HepG2 (cell line): ENCODE data around the gene MME. TPM values are rescaled to one million over a fixed set of nuclear protein-coding genes. Genes with fewer than 3 reads are reported as not detected.

Source experiments
- ATAC-seq: fragments of 200-7000 bp; cut with Tn5 transposase; 3 replicates; pipeline ENCODE4 v1.9.1; 2020; ENCODE audit warnings: mild to moderate bottlenecking, moderate library complexity
- BruUV-seq: library from RNA; stranded (reverse); fragments of 400-500 nt; replicated peaks from 2 replicates; lab custom pipeline; 2021; lab: Mats Ljungman, UMichigan
- CTCF ChIA-PET: fragments of 300-600 bp; formaldehyde crosslinking; extraction: SDS; loops from one replicate; lab custom pipeline; 2021; ENCODE audit warnings: low total read pairs, inconsistent platforms, low intra/inter-chr PET ratio; lab: Yijun Ruan, JAX
- POLR2A ChIA-PET: fragments of 350-600 bp; sonication (Branson Sonifier 250); formaldehyde crosslinking; loops from one replicate; lab custom pipeline; 2020; ENCODE audit warnings: antibody characterized with exemption, inconsistent platforms; lab: Yijun Ruan, JAX
- DNase-seq: peaks from one replicate; pipeline ENCODE4 v3.0.0-alpha.2; 2015; ENCODE audit warnings: low spot score
- FAIRE-seq: peaks from 3 replicates; lab custom pipeline; 2011; peaks lifted over from hg19 to GRCh38; lab: Jason Lieb, UNC
- H2AFZ ChIP-seq: one replicate; pipeline ENCODE4 v1.6.1; 2011; ENCODE audit warnings: low read length, inconsistent platforms
- H3K27ac ChIP-seq: fragments of 300-600 bp; 3 replicates; pipeline ENCODE4 v1.8.0; 2011; ENCODE audit warnings: mixed run types, mild to moderate bottlenecking, mixed read lengths, low read length, inconsistent platforms; ENCODE audit not compliant: insufficient read depth; ENCODE audit errors: extremely low read length
- H3K27me3 ChIP-seq, 2 experiments: fragments of 200-600 bp in 1 of 2; 2 replicates in 1 of 2; 3 replicates in 1 of 2; pipeline versions ENCODE4 v1.6.0 to v1.8.0; 2011; ENCODE audit warnings: low read length in 2 of 2, mild to moderate bottlenecking in 2 of 2, moderate library complexity in 2 of 2, inconsistent platforms in 1 of 2; ENCODE audit not compliant: insufficient read depth in 2 of 2, control insufficient read depth in 1 of 2
- H3K36me3 ChIP-seq, 2 experiments: fragments of 200-600 bp in 1 of 2; replicated peaks in 1 of 2; 2 replicates in 1 of 2; 3 replicates in 1 of 2; pipeline versions ENCODE4 v1.5.1 to v1.8.0; 2011; ENCODE audit warnings: low read length in 2 of 2, inconsistent platforms in 1 of 2; ENCODE audit not compliant: insufficient read depth in 2 of 2, control insufficient read depth in 1 of 2
- H3K4me1 ChIP-seq: 2 replicates; pipeline ENCODE4 v1.5.1; 2012; ENCODE audit warnings: low read length, inconsistent platforms; ENCODE audit not compliant: insufficient read depth
- H3K4me2 ChIP-seq: 2 replicates; pipeline ENCODE4 v1.6.0; 2011; ENCODE audit warnings: low read depth, low read length, inconsistent platforms
- H3K4me3 ChIP-seq, 3 experiments: fragments of 200-600 bp in 1 of 3; sonication (generic), shearing (Covaris generic) in 1 of 3; replicated peaks in 1 of 3; 2 replicates each; pipeline ENCODE4 v1.5.1; 2011 to 2016; ENCODE audit warnings: low read length in 3 of 3, inconsistent platforms in 2 of 3, low read depth in 2 of 3, mild to moderate bottlenecking in 2 of 3, control low read depth in 1 of 3, mixed read lengths in 1 of 3; ENCODE audit not compliant: insufficient read depth in 1 of 3
- H3K79me2 ChIP-seq: one replicate; pipeline ENCODE4 v1.6.1; 2011; ENCODE audit warnings: low read length, inconsistent platforms; ENCODE audit not compliant: insufficient read depth
- H3K9ac ChIP-seq: 2 replicates; pipeline ENCODE4 v1.6.0; 2011; ENCODE audit warnings: mild to moderate bottlenecking, low read depth, low read length, inconsistent platforms; ENCODE audit not compliant: insufficient read depth
- H3K9me3 ChIP-seq: 2 replicates; pipeline ENCODE4 v1.5.1; 2012; ENCODE audit warnings: mild to moderate bottlenecking, low read length
- H4K20me1 ChIP-seq: 2 replicates; pipeline ENCODE4 v1.6.0; 2011; ENCODE audit warnings: inconsistent platforms, mild to moderate bottlenecking, low read length, moderate library complexity; ENCODE audit not compliant: insufficient read depth
- FOXM1 ChIP-seq: sonication (generic); formaldehyde crosslinking; IDR thresholded peaks from 2 replicates; pipeline ENCODE4 v1.5.0; 2020; ENCODE audit warnings: missing genetic modification reagents
- NFAT5 ChIP-seq: sonication (generic); formaldehyde crosslinking; IDR thresholded peaks from 2 replicates; pipeline ENCODE4 v1.4.0; 2020; ENCODE audit warnings: missing genetic modification reagents
- TFDP1 ChIP-seq: IDR thresholded peaks from 2 replicates; pipeline ENCODE4 v1.6.1; 2016; ENCODE audit warnings: missing compliant biosample characterization, missing genetic modification reagents, borderline replicate concordance
- TIGD3 ChIP-seq: sonication (generic); formaldehyde crosslinking; IDR thresholded peaks from 2 replicates; pipeline ENCODE4 v1.5.1; 2020; ENCODE audit warnings: mild to moderate bottlenecking, missing genetic modification reagents, borderline replicate concordance
- ZNF329 ChIP-seq: sonication (generic); formaldehyde crosslinking; IDR thresholded peaks from 2 replicates; pipeline ENCODE4 v1.9.0; 2021; ENCODE audit warnings: low read depth, mild to moderate bottlenecking, missing genetic modification reagents
- WGBS: methylation state at CpG from one replicate; pipeline ENCODE4 v1.1.6; 2017; ENCODE audit warnings: low lambda C conversion rate; 5-methylcytosine and 5-hydroxymethylcytosine counted together
- in situ Hi-C: cut with HindIII; loops from 2 replicates; pipeline ENCODE4 v1.10.0; 2017; ENCODE audit warnings: low pct_unique_long_range_greater_than_20kb; ENCODE audit not compliant: extremely low pct_ligation_motif_present
- intact Hi-C: fragments of 100-400 bp; cut with micrococcal nuclease; formaldehyde crosslinking; loops from one replicate; pipeline ENCODE4 v1.10.0; 2022; ENCODE audit not compliant: unreplicated experiment
- polyA plus RNA-seq, 8 experiments: library from polyadenylated mRNA; depleted of rRNA in 3 of 8; stranded (reverse) in 7 of 8; unstranded in 1 of 8; fragments of >200 nt; fragmentation: Illumina TruSeq in 4 of 8; extraction: Trizol in 4 of 8; gene quantifications; 2 replicates each; pipeline versions ENCODE4 v1.2.1 to v1.2.3, GENCODE V29; 2011 to 2016; ENCODE audit warnings: low read depth in 4 of 8, missing spikeins in 1 of 8, mixed read lengths in 1 of 8; ENCODE audit not compliant: insufficient read depth in 1 of 8
- total RNA-seq, 5 experiments: library from RNA; depleted of rRNA; stranded (reverse); fragments of >200 nt; fragmentation: Illumina TruSeq; extraction: Trizol; gene quantifications; 2 replicates each; pipeline ENCODE4 v1.2.3, GENCODE V29; 2016; ENCODE audit warnings: low read depth in 1 of 5

MME gene
- total and polyA plus RNA-seq, 2 of the 13 experiments (the other 11 are each of a cell fraction or from before 2014, with no cell fraction given): not detected

- H2AFZ ChIP-seq: no peak overlapping the region
- WGBS: 40% methylated on average over 4 of the region's 4 CpGs
- ATAC-seq: no peak
- no peak overlapping the region for H3K4me2 ChIP-seq
- H4K20me1 ChIP-seq: no peaks in the 10 kb centered on the region
- intact Hi-C loops (no loop called here), in situ Hi-C loops (no loop called here)
- no peaks in the 10 kb centered on the region for H3K4me1 ChIP-seq
- DNase-seq: no peak
- H3K4me3 ChIP-seq: no peak overlapping the region
- H3K27ac ChIP-seq: no peak overlapping the region
- ChIA-PET POLR2A (no interaction called here), CTCF (no interaction called here)
- H3K36me3 ChIP-seq: no peaks in the 10 kb centered on the region
- H3K9ac ChIP-seq: no peak overlapping the region
- TF ChIP-seq FOXM1 (CRISPR knock-in tag): no peak
- no peak for TF ChIP-seq TIGD3 (CRISPR knock-in tag)
- TF ChIP-seq TFDP1 (CRISPR knock-in tag): no peak
- TF ChIP-seq NFAT5 (CRISPR knock-in tag): no peak
- no peak for TF ChIP-seq ZNF329 (CRISPR knock-in tag)
- no peaks in the 10 kb centered on the region for H3K79me2 ChIP-seq
- H3K9me3 ChIP-seq: no peaks in the 10 kb centered on the region
- BruUV-seq: no TSS peak
- H3K27me3 ChIP-seq: no peaks in the 10 kb centered on the region
- FAIRE-seq: no peak
These were observed 29.9 kb downstream of the MME start for GRCh38 chr3:155110022-155110421.
